GM19455 (cell line): Measurements from ENCODE around the gene MYCBPAP.

Experiments
- ATAC-seq: cut with Tn5 transposase; IDR thresholded peaks from one replicate; pipeline ENCODE4 v1.9.1; 2021; ENCODE audit not compliant: unreplicated experiment

The MYCBPAP gene

DNA sequence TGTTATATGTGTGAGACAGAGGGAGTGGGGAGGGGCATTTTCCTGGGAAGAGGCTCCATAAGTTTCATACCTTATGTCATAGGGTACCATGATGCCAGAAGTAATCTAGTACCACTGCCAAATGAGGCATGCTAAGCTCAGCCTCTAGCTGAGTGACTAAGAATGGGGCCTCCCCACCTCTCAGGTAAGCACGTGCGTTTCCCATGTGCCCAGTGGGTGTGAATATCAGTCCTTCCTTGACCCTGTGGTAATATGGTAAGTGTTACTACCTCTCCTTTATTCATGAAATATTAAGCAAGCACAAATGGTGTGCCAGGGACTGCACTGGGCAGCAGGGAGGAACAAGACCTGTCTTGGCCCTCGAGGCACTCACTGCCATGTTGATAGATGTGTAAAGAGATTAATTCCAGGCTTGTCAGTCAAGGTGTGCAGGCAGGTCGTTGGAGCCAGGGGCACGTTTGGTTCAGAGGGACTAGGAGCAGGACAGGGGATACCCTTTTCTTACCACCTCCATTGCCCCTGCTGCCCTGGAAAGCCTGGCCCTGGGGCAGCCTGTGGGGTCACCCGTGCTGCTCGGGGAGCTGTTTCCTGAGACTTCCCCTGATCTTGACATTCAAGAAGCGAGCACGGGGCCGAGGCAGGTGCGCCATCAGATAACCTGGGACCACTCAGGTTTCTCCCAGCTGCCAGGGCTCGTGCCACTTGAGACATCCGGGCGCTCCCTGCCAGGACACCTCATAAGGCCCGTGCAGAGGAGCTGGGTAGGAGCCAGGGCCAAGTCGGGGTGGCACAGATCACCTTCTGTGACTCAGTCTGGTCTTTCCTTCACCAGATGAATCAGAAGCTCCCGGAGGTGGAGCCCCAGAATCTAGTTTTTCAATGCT, 20.8 kb upstream of the MYCBPAP start:
- ATAC-seq: no peak

- ATAC-seq: no peak
Observed at GRCh38 chr17:50488880-50489279, 19.4 kb upstream of the MYCBPAP start.

DNA sequence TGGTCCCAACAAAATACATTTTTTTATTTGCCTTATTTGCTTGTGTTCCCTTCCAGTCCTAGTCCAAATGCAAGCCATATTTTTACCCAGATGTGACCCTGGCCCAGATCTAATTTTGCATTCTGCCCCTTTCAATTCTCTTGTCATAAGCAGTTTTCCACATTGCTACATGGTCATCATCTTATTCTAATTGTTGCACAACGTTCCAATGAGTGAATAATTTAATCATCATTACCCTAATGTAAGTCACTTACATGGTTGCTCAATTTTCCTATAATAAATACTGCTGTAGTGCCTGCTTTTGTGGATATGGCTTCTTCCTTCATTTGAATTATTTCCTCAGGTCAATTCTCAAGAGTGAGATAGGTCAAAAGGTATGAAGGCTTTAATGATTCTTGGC, 16.7 kb upstream of the MYCBPAP start:
- ATAC-seq: no peak

DNA sequence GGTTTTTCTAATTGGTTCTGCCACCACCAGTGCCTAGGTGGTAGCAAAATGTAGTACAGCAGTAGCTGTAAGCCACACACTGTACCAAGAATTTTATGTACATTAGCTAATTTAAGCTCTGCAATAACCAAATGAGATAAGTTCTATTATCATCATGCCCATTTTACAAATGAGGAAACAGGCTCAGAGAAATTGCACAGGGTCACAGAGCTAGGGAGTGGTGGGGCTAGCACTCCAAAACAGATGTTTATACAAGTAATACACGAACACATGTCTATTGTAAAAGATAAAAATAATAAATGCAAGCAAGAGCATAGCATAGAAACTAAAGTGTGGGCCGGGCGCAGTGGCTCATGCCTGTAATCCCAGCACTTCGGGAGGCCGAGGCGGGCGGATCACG, 16.0 kb upstream of the MYCBPAP start:
- ATAC-seq: no peak

DNA sequence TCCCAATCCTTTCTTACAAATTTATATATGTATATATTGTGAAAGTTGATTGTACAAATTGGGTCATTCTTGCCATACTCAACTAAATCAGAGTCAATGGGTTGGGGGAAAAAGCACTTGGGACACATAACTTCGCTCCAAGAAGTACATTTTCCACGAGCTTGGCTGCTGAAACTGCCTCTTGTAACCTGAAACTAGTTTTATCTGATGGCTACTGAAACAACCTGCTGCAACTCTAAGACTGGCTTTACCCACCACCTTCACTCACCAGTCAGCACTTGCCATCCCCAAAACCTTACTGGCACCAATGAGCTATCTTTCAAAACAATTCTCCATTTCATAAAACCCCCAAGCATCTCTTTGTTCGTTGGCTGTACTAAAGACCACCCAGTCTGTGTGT, 14.5 kb upstream of the MYCBPAP start:
- no peak for ATAC-seq

DNA sequence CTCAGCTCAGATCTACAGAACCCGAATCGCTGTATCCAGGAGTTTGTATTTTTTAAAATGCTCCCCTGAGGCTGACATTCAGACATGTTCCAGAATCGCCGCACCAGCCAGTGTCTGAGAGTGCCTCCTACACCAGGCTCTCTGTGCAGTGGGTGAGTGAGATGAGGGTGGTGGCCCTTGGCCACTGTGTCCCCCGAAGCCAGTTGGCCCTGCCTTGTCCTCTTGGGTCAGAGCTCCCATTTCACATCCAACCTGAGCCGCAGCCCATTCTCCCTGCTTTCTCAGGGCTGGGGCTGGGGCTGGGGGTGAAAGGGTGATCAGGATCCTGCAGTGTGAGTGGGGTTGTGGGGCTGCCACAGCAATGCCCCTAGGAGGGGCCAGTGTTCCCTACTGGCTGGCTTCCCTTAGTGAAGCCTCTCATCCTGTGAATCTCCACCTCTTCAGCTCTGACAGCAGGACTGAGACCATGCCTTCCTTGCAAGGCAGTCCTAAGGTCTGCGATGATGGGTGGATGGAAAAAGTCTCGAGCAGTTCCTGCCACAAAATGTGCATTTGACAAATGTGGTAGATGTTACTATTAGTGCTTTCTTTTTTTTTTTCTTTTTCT, 12.9 kb upstream of the MYCBPAP start:
- no peak for ATAC-seq

- ATAC-seq: no peak
Observed at GRCh38 chr17:50495918-50496317, 12.3 kb upstream of the MYCBPAP start.

DNA sequence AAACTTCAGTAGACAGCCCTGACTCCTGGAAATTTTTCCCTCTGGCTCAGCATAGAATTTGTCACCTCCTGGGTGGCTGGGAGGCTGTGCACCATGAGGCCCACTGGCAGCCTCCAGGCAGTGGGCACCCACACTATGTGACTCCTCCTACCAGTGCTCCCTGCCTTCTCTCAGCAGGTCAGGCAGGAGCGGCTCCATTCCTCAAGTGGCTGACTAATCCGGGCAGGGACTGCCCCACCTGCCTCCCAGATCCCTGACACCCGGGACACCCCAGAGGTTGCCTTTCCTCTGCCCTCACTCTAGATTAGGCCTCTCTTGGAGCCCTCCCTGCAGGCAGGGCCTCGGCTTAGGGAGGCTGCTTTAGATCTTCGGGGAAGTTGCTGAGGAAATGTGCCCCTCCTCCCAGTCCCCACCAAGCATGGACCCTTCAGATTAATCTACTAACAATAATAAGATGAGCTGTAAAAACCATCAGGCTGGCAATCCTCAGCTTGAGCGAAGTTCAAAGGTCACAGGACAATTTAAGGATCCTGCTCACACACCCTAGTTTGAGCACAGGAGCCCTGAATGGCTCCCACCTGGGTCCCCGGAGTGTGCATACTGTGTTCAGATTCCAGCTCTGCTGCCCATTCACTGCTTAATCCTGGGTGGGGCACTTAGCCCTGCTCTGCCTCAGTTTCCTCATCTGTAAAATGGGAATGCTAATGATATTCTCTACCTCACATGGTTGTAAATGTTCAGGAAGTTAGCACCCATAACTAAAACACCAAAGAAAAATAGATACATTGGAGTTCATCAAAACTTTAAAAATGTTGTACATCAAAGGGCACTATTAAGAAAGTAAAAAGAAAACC, 10.0 kb upstream of the MYCBPAP start:
- ATAC-seq: no peak

DNA sequence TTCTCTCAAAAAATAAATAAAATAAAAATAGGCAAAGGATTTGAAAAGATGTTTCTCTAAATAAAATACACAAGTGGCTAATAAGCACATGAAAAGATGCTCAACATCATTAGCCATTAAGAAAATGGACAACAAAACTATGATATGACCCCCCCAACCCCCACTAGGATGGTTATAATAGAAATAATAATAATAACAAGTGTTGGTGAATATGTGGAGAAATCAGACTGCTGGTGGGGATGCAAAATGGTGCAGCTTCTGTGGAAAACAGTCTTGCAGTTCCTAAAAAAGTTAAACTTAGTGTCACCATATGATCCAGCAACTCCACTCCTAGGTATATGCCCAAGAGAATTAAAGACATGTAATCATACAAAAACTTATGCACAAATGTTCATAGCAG, 9.0 kb upstream of the MYCBPAP start:
- no peak for ATAC-seq

DNA sequence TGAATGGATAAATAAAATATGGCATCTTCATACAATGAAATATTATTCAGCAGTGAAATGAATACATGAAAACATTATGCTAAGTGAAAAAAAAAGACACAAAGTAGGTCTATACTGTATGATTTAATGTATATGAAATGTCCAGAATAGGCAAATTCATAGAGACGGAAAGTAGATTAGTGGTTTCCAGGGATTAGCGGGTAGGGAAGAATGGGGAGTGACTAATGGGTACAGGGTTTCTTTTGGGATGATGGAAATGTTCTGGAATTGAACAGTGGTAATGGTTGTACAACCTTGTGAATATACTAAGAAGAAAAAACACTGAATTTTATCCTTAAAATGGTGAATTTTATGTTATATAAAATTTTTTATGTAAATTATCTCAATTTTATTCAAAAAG, 8.5 kb upstream of the MYCBPAP start:
- no peak for ATAC-seq

DNA sequence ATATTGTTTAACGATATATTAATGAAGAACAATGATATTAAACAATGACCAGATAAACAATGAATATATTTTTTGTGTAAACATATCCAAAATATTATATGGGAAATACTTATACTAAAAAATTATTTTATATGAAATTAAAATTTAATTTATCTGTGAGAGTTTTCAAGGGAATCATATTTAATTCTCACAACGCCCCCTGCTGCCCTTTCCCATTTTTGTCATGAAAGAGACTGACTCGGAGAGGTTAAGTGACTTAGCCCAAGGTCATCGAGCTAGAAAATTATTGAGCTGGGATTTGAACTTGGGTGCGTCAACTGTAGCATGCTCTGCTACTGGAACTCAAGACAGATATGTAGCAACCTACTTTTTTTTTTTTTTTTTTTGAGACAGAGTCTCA, 7.2 kb upstream of the MYCBPAP start:
- no peak for ATAC-seq

- no peak for ATAC-seq
Observed at GRCh38 chr17:50502301-50502990, 5.8 kb upstream of the MYCBPAP start.

DNA sequence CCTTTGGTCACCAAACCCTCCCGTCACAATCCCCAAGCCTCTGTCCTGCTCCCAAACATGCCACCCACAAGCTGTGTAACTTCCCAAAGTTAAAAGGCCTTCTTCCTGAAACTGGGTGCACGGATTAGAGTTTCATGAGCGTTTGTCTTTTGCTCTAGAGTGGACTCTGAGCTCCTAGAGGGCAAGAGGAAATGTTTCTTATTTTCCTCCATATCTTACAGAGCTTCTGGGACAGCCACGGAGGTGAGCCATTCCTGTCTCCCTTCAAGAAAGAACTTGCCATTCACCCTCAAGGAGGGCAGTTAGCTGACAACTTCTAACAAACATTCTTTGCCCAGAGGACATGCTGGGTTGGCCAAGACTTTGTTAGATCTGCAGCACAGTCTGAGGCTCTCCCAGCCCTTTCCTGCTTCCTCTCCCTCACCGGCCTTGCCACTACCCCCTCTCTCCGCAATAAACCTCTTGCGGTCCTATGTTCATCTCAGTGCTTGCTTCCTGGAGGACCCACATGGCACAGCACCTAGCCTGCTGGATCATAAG, 2.6 kb upstream of the MYCBPAP start:
- ATAC-seq: no peak

GRCh38 chr17:50506298-50506697, 1.9 kb upstream of the MYCBPAP start:
- no peak for ATAC-seq

- ATAC-seq: no peak
Observed at GRCh38 chr17:50508573-50509460, 578 bp downstream of the MYCBPAP start.

DNA sequence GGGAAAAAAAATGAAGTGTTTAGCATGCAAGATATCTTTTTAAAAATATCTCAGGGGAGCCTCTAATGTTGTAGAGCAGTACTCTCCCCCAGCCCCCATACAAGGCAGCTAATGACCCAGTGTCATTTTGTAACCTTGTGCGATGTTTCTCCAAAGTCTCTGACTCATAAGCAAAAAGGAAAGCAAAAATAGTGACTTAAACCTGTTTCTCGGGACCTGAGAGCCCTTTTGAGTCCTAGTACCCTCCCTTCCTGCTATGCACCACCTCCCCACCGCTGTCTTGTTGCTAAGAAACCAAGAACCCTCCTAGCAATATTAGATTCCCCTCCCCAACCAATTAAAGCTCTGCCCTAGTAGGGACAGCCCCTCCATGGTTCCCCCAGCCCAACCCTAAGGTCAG, 2.8 kb downstream of the MYCBPAP start:
- peak; percentile 78 for ATAC-seq

- ATAC-seq: no peak
Observed at GRCh38 chr17:50513495-50513894, 5.3 kb downstream of the MYCBPAP start.

DNA sequence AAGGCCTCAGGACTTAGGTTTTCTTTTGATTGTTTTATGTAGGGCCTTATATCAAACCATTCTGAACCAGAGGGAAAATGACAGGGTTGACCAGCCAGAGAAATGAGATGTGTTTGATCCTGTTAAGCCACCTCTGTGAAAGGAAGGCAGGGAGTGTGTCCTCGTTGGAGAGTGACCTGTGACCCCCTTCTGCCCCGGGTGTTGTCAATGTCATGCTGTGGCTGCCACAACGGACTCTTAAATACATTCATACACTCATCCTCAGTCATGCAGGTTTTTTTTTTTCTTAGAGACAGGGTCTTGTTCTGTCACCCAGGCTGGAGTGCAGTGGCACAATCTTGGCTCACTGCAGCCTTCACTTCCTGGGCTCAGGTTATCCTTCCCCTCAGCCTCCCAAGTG, 6.1 kb downstream of the MYCBPAP start:
- no peak for ATAC-seq

GRCh38 chr17:50514936-50515702, 6.9 kb downstream of the MYCBPAP start:
- ATAC-seq: no peak
